Mesendoderm (in vitro differentiated cells): Measurements from ENCODE around the gene SETD6.

Experiments used
- DNase-seq: peaks from one replicate; pipeline ENCODE4 v3.0.0; 2013
- H2AK5ac ChIP-seq: 2 replicates; pipeline ENCODE4 v1.6.1; 2013; ENCODE audit warnings: low read length, inconsistent platforms
- H2BK120ac ChIP-seq: 2 replicates; pipeline ENCODE4 v1.6.1; 2013; ENCODE audit warnings: low read depth, mild to moderate bottlenecking, low read length, moderate library complexity, mixed read lengths
- H2BK15ac ChIP-seq: replicated peaks from 2 replicates; pipeline ENCODE4 v1.6.1; 2013; ENCODE audit warnings: low read depth, mild to moderate bottlenecking, moderate library complexity
- H2BK5ac ChIP-seq: 2 replicates; pipeline ENCODE4 v1.6.1; 2013; ENCODE audit warnings: low read length, inconsistent platforms
- H3K18ac ChIP-seq: 2 replicates; pipeline ENCODE4 v1.6.1; 2013; ENCODE audit warnings: mild to moderate bottlenecking, low read length, mixed read lengths
- H3K23ac ChIP-seq: one replicate; pipeline ENCODE4 v1.6.1; 2013; ENCODE audit warnings: low read length
- H3K27ac ChIP-seq: 2 replicates; pipeline ENCODE4 v1.5.1; 2013; ENCODE audit warnings: low read depth, mild to moderate bottlenecking, inconsistent platforms, low read length, moderate library complexity
- H3K27me3 ChIP-seq: 2 replicates; pipeline ENCODE4 v1.6.1; 2013; ENCODE audit warnings: low read length, control low read depth, mild to moderate bottlenecking, inconsistent platforms; ENCODE audit not compliant: insufficient read depth, poor library complexity
- H3K36me3 ChIP-seq: 2 replicates; pipeline ENCODE4 v1.6.1; 2013; ENCODE audit warnings: low read length, inconsistent platforms; ENCODE audit not compliant: control insufficient read depth, insufficient read depth
- H3K4ac ChIP-seq: one replicate; pipeline ENCODE4 v1.6.1; 2013; ENCODE audit warnings: low read depth, mild to moderate bottlenecking, low read length, moderate library complexity
- H3K4me1 ChIP-seq: 2 replicates; pipeline ENCODE4 v1.6.1; 2013; ENCODE audit warnings: low read depth, low read length, inconsistent platforms; ENCODE audit not compliant: control insufficient read depth
- H3K4me2 ChIP-seq: 2 replicates; pipeline ENCODE4 v1.6.1; 2013; ENCODE audit warnings: low read length
- H3K4me3 ChIP-seq: 2 replicates; pipeline ENCODE4 v1.5.1; 2013; ENCODE audit warnings: mild to moderate bottlenecking, low read length
- H3K56ac ChIP-seq: one replicate; pipeline ENCODE4 v1.6.1; 2013; ENCODE audit warnings: low read length
- H3K79me1 ChIP-seq: 2 replicates; pipeline ENCODE4 v1.6.1; 2013; ENCODE audit warnings: low read length, inconsistent platforms
- H3K79me2 ChIP-seq: 2 replicates; pipeline ENCODE4 v1.6.1; 2013; ENCODE audit warnings: mild to moderate bottlenecking, low read length; ENCODE audit not compliant: control insufficient read depth, insufficient read depth
- H3K9ac ChIP-seq: 2 replicates; pipeline ENCODE4 v1.6.1; 2013; ENCODE audit warnings: low read length, inconsistent platforms
- H4K5ac ChIP-seq: one replicate; pipeline ENCODE4 v1.6.1; 2013; ENCODE audit warnings: low read length
- H4K8ac ChIP-seq: one replicate; pipeline ENCODE4 v1.6.1; 2013; ENCODE audit warnings: low read depth, mild to moderate bottlenecking, control low read depth, low read length, moderate library complexity
- WGBS: extraction: QIAGEN DNeasy Blood & Tissue Kit; methylation state at CpG from one replicate; pipeline ENCODE4 v1.1.7; 2013; ENCODE audit warnings: low lambda C conversion rate, missing lambda C conversion rate; ENCODE audit not compliant: insufficient coverage; ENCODE audit errors: extremely low coverage; 5-methylcytosine and 5-hydroxymethylcytosine counted together

SETD6 gene

DNA sequence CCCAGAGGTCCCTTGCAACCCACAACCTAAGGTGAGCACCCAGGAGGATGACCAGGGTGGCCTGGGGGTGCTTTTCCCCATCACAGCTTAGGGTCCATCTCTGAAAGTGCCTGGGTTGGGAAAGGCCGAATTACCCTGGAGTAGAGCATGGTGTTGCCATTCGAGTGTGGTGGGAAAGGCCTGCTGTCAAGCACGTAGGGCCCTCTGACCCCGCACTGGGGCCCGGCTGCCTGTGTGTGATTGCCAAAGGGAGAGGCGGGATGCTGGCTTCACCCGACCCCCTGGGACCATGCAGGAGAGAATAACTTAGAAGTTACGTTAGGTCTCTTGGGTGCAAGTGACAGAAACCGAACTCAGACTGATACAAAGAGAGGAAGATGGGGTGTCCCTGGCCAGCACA is 43.1 kb upstream of the SETD6 start:
- H3K79me1 ChIP-seq, result no peaks in the 10 kb centered on the region
- H3K18ac ChIP-seq, result no peak overlapping the region
- no CpG with 5 or more reads among the region's 9 CpGs for WGBS
- no peak overlapping the region for H3K4ac ChIP-seq
- no peak overlapping the region for H3K4me2 ChIP-seq
- H3K56ac ChIP-seq, result no peak overlapping the region
- H2AK5ac ChIP-seq, result no peak overlapping the region
- no peak overlapping the region for H3K27ac ChIP-seq
- H3K4me1 ChIP-seq, result peaks cover 5% of the 10 kb centered on the region
- H2BK15ac ChIP-seq, result no peak overlapping the region
- H3K36me3 ChIP-seq, result no peaks in the 10 kb centered on the region
- no peak overlapping the region for H2BK5ac ChIP-seq
- H3K9ac ChIP-seq, result no peak overlapping the region
- H2BK120ac ChIP-seq, result no peak overlapping the region
- no peak for DNase-seq
- H3K4me3 ChIP-seq, result no peak overlapping the region
- no peak overlapping the region for H4K5ac ChIP-seq
- no peak overlapping the region for H4K8ac ChIP-seq
- H3K79me2 ChIP-seq, result no peaks in the 10 kb centered on the region
- H3K27me3 ChIP-seq, result no peaks in the 10 kb centered on the region
- H3K23ac ChIP-seq, result no peak overlapping the region

DNA sequence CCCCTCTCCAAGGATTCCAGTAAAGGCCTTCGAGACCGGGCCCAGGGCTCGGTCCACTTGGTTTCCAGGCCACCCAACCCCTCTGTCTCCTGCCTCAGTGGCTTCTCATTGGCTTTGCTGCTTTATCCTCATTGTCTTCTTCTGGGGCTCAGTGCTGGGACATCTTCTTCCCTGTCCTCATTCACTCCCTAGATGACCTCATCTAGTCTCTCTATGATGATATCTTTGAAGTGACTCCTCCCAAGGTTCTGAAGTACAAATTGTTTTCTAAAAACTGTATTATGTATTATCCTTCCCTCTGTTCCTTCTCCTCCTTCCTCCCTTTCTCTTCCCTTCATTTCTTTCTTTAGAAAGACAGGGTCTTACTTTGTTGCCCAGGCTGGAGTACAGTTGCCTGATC is 42.5 kb upstream of the SETD6 start:
- DNase-seq, result no peak
- H3K79me1 ChIP-seq, result no peaks in the 10 kb centered on the region
- no peak overlapping the region for H4K8ac ChIP-seq
- H3K9ac ChIP-seq, result no peak overlapping the region
- H3K36me3 ChIP-seq, result no peaks in the 10 kb centered on the region
- WGBS, result no CpG with 5 or more reads among the region's 3 CpGs
- H3K56ac ChIP-seq, result no peak overlapping the region
- no peak overlapping the region for H2AK5ac ChIP-seq
- H3K79me2 ChIP-seq, result no peaks in the 10 kb centered on the region
- no peak overlapping the region for H3K18ac ChIP-seq
- H3K4me3 ChIP-seq, result no peak overlapping the region
- H2BK120ac ChIP-seq, result no peak overlapping the region
- H3K4me1 ChIP-seq, result peaks cover 5% of the 10 kb centered on the region
- H3K23ac ChIP-seq, result no peak overlapping the region
- H3K4ac ChIP-seq, result no peak overlapping the region
- no peak overlapping the region for H2BK5ac ChIP-seq
- no peak overlapping the region for H3K27ac ChIP-seq
- no peaks in the 10 kb centered on the region for H3K27me3 ChIP-seq
- H3K4me2 ChIP-seq, result no peak overlapping the region
- H4K5ac ChIP-seq, result no peak overlapping the region
- H2BK15ac ChIP-seq, result no peak overlapping the region

DNA sequence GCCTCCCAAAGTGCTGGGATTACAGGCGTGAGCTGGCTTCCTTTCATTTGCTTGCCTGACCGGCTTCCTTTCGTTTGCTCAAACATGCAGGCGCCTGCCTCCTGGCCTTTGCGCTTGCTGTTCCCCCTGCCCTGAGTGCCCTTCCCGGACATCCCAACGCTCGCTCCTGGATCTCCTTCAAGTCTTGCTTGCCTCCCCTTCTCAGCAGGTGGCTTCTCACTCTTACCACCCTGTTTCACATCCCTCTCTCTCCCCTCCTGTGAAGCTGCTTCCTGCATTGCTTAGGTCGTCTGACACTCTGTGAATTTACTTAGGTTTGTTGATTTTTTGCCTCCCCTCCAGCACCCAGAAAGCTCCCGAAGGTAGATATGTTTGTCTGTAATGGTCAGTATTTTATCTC is 41.0 kb upstream of the SETD6 start:
- Histone ChIP-seq H2BK120ac (no peak overlapping the region), H3K79me2 (no peaks in the 10 kb centered on the region), H3K56ac (peak overlapping the region; percentile 44), H3K4ac (no peak overlapping the region), H3K27me3 (no peaks in the 10 kb centered on the region), H3K4me1 (peaks cover 5% of the 10 kb centered on the region), H3K18ac (no peak overlapping the region), H3K23ac (no peak overlapping the region), H3K4me2 (no peak overlapping the region), H3K36me3 (no peaks in the 10 kb centered on the region), H3K4me3 (no peak overlapping the region), H2BK15ac (no peak overlapping the region), H3K79me1 (no peaks in the 10 kb centered on the region), H4K8ac (no peak overlapping the region), H3K27ac (peak overlapping the region; percentile 74), H3K9ac (no peak overlapping the region), H2AK5ac (no peak overlapping the region), H2BK5ac (no peak overlapping the region), H4K5ac (no peak overlapping the region)
- no CpG with 5 or more reads among the region's 10 CpGs for WGBS
- peak; percentile 80 for DNase-seq

DNA sequence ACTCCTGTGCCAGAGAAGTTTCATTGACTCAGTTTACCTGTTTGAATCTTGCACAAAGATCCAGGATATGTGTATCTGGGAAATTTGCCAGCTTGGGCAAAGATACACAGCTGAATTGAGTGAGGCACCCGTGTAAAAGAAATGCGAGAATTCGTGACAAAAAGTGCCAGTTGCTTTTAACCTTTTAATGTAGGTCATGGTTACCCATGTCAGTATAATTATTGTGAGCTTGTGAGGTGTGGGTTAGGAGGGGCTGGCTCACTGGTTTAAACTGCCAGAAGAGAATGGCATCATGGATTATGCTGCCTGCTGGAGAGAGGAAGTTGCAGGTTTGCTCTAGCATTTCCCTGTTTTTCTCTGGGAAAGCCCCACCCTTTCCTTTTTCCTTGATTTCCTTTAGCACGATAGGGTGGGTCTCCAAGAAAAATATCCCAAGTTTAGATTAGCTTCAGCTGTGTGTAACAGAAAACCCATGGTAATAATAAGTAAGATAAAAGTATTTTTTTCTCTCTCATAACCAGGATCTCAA is 40.2 kb upstream of the SETD6 start:
- no CpG with 5 or more reads among the region's 4 CpGs for WGBS

DNA sequence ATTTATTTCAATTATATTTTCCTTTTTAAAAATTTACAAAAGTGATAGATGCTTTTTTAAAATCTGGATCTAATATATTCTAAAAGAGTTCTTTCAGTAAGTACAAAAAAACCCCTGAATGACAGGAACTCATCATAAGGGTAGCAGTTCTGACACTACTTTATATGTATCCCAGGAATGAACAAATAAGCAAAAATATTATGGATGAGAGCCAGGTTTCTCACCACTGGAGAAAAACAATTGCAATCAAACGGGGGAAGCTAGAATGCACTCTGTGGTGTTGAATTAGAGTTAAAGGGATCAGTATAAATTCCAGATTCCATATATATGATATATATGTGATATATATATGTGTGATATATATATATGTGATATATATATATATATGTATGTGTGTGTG is 38.5 kb upstream of the SETD6 start:
- no peak overlapping the region for H2BK15ac ChIP-seq
- H3K4me1 ChIP-seq, result peaks cover 5% of the 10 kb centered on the region
- H3K18ac ChIP-seq, result no peak overlapping the region
- H4K8ac ChIP-seq, result no peak overlapping the region
- no peaks in the 10 kb centered on the region for H3K36me3 ChIP-seq
- WGBS, result no CpG with 5 or more reads among the region's 1 CpG
- H3K4me2 ChIP-seq, result no peak overlapping the region
- no peak overlapping the region for H2AK5ac ChIP-seq
- H3K27me3 ChIP-seq, result no peaks in the 10 kb centered on the region
- H2BK120ac ChIP-seq, result no peak overlapping the region
- no peaks in the 10 kb centered on the region for H3K79me1 ChIP-seq
- H3K56ac ChIP-seq, result no peak overlapping the region
- H3K9ac ChIP-seq, result no peak overlapping the region
- H3K23ac ChIP-seq, result no peak overlapping the region
- H3K4ac ChIP-seq, result no peak overlapping the region
- no peaks in the 10 kb centered on the region for H3K79me2 ChIP-seq
- H3K27ac ChIP-seq, result no peak overlapping the region
- H4K5ac ChIP-seq, result no peak overlapping the region
- H2BK5ac ChIP-seq, result no peak overlapping the region
- no peak overlapping the region for H3K4me3 ChIP-seq
- no peak for DNase-seq

More for the DNA sequence above, 40.2 kb upstream of the SETD6 start:
- no peak overlapping the region for H4K8ac ChIP-seq
- H3K56ac ChIP-seq, result peak overlapping the region; percentile 44
- H2BK15ac ChIP-seq, result no peak overlapping the region
- peak overlapping the region; percentile 36 for H2BK5ac ChIP-seq
- H3K36me3 ChIP-seq, result no peaks in the 10 kb centered on the region
- H3K27me3 ChIP-seq, result no peaks in the 10 kb centered on the region
- no peak overlapping the region for H3K9ac ChIP-seq
- no peaks in the 10 kb centered on the region for H3K79me1 ChIP-seq
- no peak overlapping the region for H3K4ac ChIP-seq
- peaks cover 5% of the 10 kb centered on the region for H3K4me1 ChIP-seq
- no peak overlapping the region for H3K4me3 ChIP-seq
- peak overlapping the region; percentile 39 for H3K18ac ChIP-seq
- no peak overlapping the region for H2AK5ac ChIP-seq
- peak overlapping the region; percentile 74 for H3K27ac ChIP-seq
- no peak overlapping the region for H4K5ac ChIP-seq
- no peak overlapping the region for H3K23ac ChIP-seq
- H2BK120ac ChIP-seq, result peak overlapping the region; percentile 35
- no peak for DNase-seq
- H3K4me2 ChIP-seq, result no peak overlapping the region
- H3K79me2 ChIP-seq, result no peaks in the 10 kb centered on the region

DNA sequence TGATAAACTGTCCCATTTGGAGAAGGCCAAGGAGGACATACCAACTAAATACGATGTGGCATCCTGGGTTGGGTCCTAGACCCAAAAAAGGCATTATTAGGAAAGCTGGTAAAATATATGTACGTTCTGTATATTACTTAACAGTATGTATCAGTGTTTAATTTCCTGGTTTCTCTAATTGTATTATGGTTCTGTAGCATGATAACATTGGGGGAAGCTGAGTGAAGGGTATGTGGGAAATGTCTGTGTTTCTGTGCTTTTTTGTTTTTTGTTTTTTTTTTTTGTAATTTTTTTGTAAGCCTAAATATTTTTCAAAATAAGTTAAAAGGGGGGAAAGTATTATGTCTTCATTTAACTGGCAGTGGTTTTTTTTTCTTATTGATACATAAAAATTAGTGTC is 36.9 kb upstream of the SETD6 start:
- no peak overlapping the region for H3K9ac ChIP-seq
- DNase-seq, result no peak
- peaks cover 5% of the 10 kb centered on the region for H3K4me1 ChIP-seq
- H3K27ac ChIP-seq, result no peak overlapping the region
- no peak overlapping the region for H4K5ac ChIP-seq
- no peak overlapping the region for H3K4me3 ChIP-seq
- no peak overlapping the region for H3K4ac ChIP-seq
- WGBS, result no CpG with 5 or more reads among the region's 2 CpGs
- H3K4me2 ChIP-seq, result no peak overlapping the region
- H3K36me3 ChIP-seq, result no peaks in the 10 kb centered on the region
- H3K18ac ChIP-seq, result no peak overlapping the region
- no peak overlapping the region for H3K23ac ChIP-seq
- no peak overlapping the region for H3K56ac ChIP-seq
- no peaks in the 10 kb centered on the region for H3K79me2 ChIP-seq
- no peak overlapping the region for H2BK120ac ChIP-seq
- H3K27me3 ChIP-seq, result no peaks in the 10 kb centered on the region
- no peak overlapping the region for H2BK15ac ChIP-seq
- H3K79me1 ChIP-seq, result no peaks in the 10 kb centered on the region
- H2AK5ac ChIP-seq, result no peak overlapping the region
- H4K8ac ChIP-seq, result no peak overlapping the region
- no peak overlapping the region for H2BK5ac ChIP-seq
